ENCODE data around the gene MMP20. TPM values are rescaled to one million over a fixed set of nuclear protein-coding genes. Genes with fewer than 3 reads are reported as not detected.
A peak's percentile ranks its signal among the peaks of the same experiment; 100 is the strongest.

MMP20 gene
- total RNA-seq, 3 donors from 2014 or later = 0.59 TPM; not detected in 2

DNA sequence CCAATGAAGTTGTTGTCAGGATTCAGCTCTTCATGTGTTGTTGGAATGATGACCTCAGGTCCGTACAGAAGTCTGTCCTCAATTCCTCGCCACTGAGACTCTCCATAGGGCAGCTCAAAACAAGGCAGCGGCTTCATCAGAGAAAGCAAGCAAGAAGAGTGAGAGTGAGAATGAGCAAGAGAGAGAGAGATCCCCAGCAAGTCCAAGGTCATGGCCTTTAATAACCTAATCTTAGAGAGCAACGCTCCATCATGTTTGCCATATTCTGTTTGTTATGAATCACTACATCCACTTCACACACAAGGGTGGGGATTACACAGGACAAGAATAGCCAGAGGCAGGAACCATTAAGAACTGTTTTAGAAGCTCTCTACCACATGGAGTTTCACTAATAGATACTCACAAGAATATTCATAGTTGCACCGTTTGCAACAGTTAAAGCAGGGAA lies 71.3 kb downstream of the MMP20 start:
- H3K36me3 ChIP-seq = no peaks in the 10 kb centered on the region
- no peaks in the 10 kb centered on the region for H3K27me3 ChIP-seq

GRCh38 chr11:102552447-102553194 lies 72.5 kb downstream of the MMP20 start:
- TF ChIP-seq POLR2AphosphoS5 (IDR thresholded peaks at IDR 0.05) (no peak), POLR2A (IDR thresholded peaks at IDR 0.05) (no peak)
- TF ChIP-seq, protein P1, sequence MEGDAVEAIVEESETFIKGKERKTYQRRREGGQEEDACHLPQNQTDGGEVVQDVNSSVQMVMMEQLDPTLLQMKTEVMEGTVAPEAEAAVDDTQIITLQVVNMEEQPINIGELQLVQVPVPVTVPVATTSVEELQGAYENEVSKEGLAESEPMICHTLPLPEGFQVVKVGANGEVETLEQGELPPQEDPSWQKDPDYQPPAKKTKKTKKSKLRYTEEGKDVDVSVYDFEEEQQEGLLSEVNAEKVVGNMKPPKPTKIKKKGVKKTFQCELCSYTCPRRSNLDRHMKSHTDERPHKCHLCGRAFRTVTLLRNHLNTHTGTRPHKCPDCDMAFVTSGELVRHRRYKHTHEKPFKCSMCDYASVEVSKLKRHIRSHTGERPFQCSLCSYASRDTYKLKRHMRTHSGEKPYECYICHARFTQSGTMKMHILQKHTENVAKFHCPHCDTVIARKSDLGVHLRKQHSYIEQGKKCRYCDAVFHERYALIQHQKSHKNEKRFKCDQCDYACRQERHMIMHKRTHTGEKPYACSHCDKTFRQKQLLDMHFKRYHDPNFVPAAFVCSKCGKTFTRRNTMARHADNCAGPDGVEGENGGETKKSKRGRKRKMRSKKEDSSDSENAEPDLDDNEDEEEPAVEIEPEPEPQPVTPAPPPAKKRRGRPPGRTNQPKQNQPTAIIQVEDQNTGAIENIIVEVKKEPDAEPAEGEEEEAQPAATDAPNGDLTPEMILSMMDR (IDR thresholded peaks at IDR 0.05) = no peak
- H3K36me3 ChIP-seq = no peaks in the 10 kb centered on the region
- H3K4me1 ChIP-seq = no peaks in the 10 kb centered on the region
- H3K27ac ChIP-seq = peak overlapping the region; percentile 76 to 87
- H3K9me3 ChIP-seq = no peaks in the 10 kb centered on the region
- intact Hi-C loops (cut with DNase I; ENCODE audit: low total_unique reads) = no loop called here
- no peaks in the 10 kb centered on the region for H3K27me3 ChIP-seq
- peak overlapping the region in 1 of 3 donors; percentile 25 for H3K4me3 ChIP-seq
- no peak for DNase-seq (ENCODE audit: low spot score in 2 of 2)

More for the DNA sequence above, 71.3 kb downstream of the MMP20 start:
- Histone ChIP-seq H3K4me3 (no peak overlapping the region), H3K9me3 (no peaks in the 10 kb centered on the region), H3K27ac (peak overlapping the region; percentile 44 to 87), H3K4me1 (no peaks in the 10 kb centered on the region)
- no peak for DNase-seq (ENCODE audit: low spot score in 2 of 2)
- intact Hi-C loops (cut with DNase I; ENCODE audit: low total_unique reads) = no loop called here
- TF ChIP-seq, protein P1 (IDR thresholded peaks at IDR 0.05) = no peak
- TF ChIP-seq POLR2AphosphoS5 (IDR thresholded peaks at IDR 0.05) = no peak

DNA sequence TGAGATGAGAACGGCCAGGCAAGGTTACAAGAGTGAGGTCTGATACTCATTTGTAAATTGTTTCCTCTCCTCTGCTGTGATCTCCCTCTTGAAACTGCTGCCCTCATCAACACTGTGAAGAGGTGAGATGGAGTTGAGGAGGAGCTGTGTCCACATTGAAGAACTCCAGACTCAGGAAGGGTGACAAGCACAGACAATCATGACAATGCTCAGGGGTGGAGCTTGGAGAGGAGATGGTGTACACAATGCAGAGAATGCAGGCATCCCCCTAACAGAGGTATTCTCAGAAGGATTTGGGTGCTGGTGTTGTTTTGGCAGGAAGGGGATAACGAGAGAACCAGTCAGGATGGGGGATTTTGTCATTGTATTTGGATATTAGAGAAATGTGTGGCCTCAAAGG lies 73.1 kb downstream of the MMP20 start:
- Histone ChIP-seq H3K27ac (peak overlapping the region; percentile 76 to 87), H3K27me3 (no peaks in the 10 kb centered on the region), H3K36me3 (no peaks in the 10 kb centered on the region)

GRCh38 chr11:102551169-102551781 lies 73.9 kb downstream of the MMP20 start:
- Histone ChIP-seq H3K9me3 (no peaks in the 10 kb centered on the region), H3K4me3 (no peak overlapping the region), H3K27me3 (no peaks in the 10 kb centered on the region), H3K4me1 (no peaks in the 10 kb centered on the region), H3K27ac (peak overlapping the region; percentile 76 to 87), H3K36me3 (no peaks in the 10 kb centered on the region)
- TF ChIP-seq POLR2A (IDR thresholded peaks at IDR 0.05) = no peak
- DNase-seq (ENCODE audit: low spot score in 2 of 2) = no peak
- intact Hi-C loops (cut with DNase I; ENCODE audit: low total_unique reads) = no loop called here

More for the DNA sequence above, 73.1 kb downstream of the MMP20 start:
- Histone ChIP-seq H3K4me1 (no peaks in the 10 kb centered on the region), H3K4me3 (no peak overlapping the region), H3K9me3 (no peaks in the 10 kb centered on the region)
- no peak for DNase-seq (ENCODE audit: low spot score in 2 of 2)
- TF ChIP-seq, protein P1 (IDR thresholded peaks at IDR 0.05) = no peak
- TF ChIP-seq POLR2AphosphoS5 (IDR thresholded peaks at IDR 0.05) = no peak
- TF ChIP-seq POLR2A (IDR thresholded peaks at IDR 0.05) = no peak
- intact Hi-C loops (cut with DNase I; ENCODE audit: low total_unique reads) = no loop called here

GRCh38 chr11:102546923-102547471 lies 78.1 kb downstream of the MMP20 start:
- peak overlapping the region in 1 of 2 donors; percentile 60 for H3K27ac ChIP-seq
- no peak overlapping the region for H3K4me3 ChIP-seq
- H3K4me1 ChIP-seq = no peaks in the 10 kb centered on the region
- peak in 1 of 2 donors; percentile 64 for DNase-seq (ENCODE audit: low spot score in 2 of 2)
- TF ChIP-seq, protein P1 (IDR thresholded peaks at IDR 0.05) = no peak
- TF ChIP-seq POLR2AphosphoS5 (IDR thresholded peaks at IDR 0.05) = peak in 1 of 3 donors; percentile 29
- intact Hi-C loops (cut with DNase I; ENCODE audit: low total_unique reads) = no loop called here
- no peaks in the 10 kb centered on the region for H3K9me3 ChIP-seq
- H3K36me3 ChIP-seq = no peaks in the 10 kb centered on the region
- no peaks in the 10 kb centered on the region for H3K27me3 ChIP-seq
